GM21786 (cell line): ENCODE measurements around the gene ZFYVE9.
A peak's percentile ranks its signal among the peaks of the same experiment; 100 is the strongest.
"Not testable (repeated sequence)": the region's sequence is repeated elsewhere in the genome, so short reads cannot be mapped to it uniquely, and the experiment has no call there.

Experiments
- ATAC-seq: cut with Tn5 transposase; IDR thresholded peaks from one replicate; pipeline ENCODE4 v1.9.1; 2021; ENCODE audit not compliant: unreplicated experiment

Gene ZFYVE9

GRCh38 chr1:52191395-52191965 is 49.6 kb downstream of the ZFYVE9 start:
- ATAC-seq = no peak

- no peak for ATAC-seq
These were observed 50.1 kb downstream of the ZFYVE9 start for GRCh38 chr1:52192024-52192423.

GRCh38 chr1:52192436-52192835 is 50.5 kb downstream of the ZFYVE9 start:
- ATAC-seq = no peak

- ATAC-seq = no peak
These were observed 52.1 kb downstream of the ZFYVE9 start for GRCh38 chr1:52193985-52194384.

- ATAC-seq = no peak
These were observed 53.3 kb downstream of the ZFYVE9 start for GRCh38 chr1:52195161-52195560.

- ATAC-seq = no peak
These were observed 62.2 kb downstream of the ZFYVE9 start for GRCh38 chr1:52203935-52204625.

- ATAC-seq = no peak
These were observed 62.8 kb downstream of the ZFYVE9 start for GRCh38 chr1:52204696-52205095.

- ATAC-seq = not testable (repeated sequence)
These were observed 64.8 kb downstream of the ZFYVE9 start for GRCh38 chr1:52206686-52207085.

- no peak for ATAC-seq
These were observed 67.5 kb downstream of the ZFYVE9 start for GRCh38 chr1:52209429-52209828.

- ATAC-seq = no peak
These were observed 68.2 kb downstream of the ZFYVE9 start for GRCh38 chr1:52210044-52210443.

GRCh38 chr1:52216907-52217458 is 75.1 kb downstream of the ZFYVE9 start:
- no peak for ATAC-seq

GRCh38 chr1:52225174-52225573 is 83.3 kb downstream of the ZFYVE9 start:
- no peak for ATAC-seq

GRCh38 chr1:52229494-52229893 is 87.6 kb downstream of the ZFYVE9 start:
- ATAC-seq = no peak

GRCh38 chr1:52233463-52233862 is 91.6 kb downstream of the ZFYVE9 start:
- ATAC-seq = no peak

GRCh38 chr1:52234014-52234413 is 92.1 kb downstream of the ZFYVE9 start:
- no peak for ATAC-seq

- ATAC-seq = no peak
These were observed 92.8 kb downstream of the ZFYVE9 start for GRCh38 chr1:52234708-52235107.

- ATAC-seq = no peak
These were observed 93.8 kb downstream of the ZFYVE9 start for GRCh38 chr1:52235646-52236045.

- no peak for ATAC-seq
These were observed 95.5 kb downstream of the ZFYVE9 start for GRCh38 chr1:52237430-52237829.

GRCh38 chr1:52238474-52238873 is 96.6 kb downstream of the ZFYVE9 start:
- ATAC-seq = no peak

- ATAC-seq = no peak
These were observed 97.2 kb downstream of the ZFYVE9 start for GRCh38 chr1:52238887-52239707.

GRCh38 chr1:52239708-52240001 is 97.8 kb downstream of the ZFYVE9 start:
- ATAC-seq = peak; percentile 67
